Frontal cortex (tissue), 4 donors: Measurements from ENCODE around the gene STIM2. TPM values are rescaled to one million over a fixed set of nuclear protein-coding genes. Genes with fewer than 3 reads are reported as not detected.
A peak's percentile ranks its signal among the peaks of the same experiment; 100 is the strongest.
"Not testable (repeated sequence)": the region's sequence is repeated elsewhere in the genome, so short reads cannot be mapped to it uniquely, and the experiment has no call there.

Experiments
- DNase-seq, 2 donors: peaks; one replicate each; pipeline ENCODE4 v3.0.0; 2012; ENCODE audit warnings: low spot score in 2 of 2
- FAIRE-seq: peaks from 2 replicates; lab custom pipeline; 2012; peaks lifted over from hg19 to GRCh38; lab: Jason Lieb, UNC
- total RNA-seq: library from RNA; depleted of rRNA; stranded (reverse); fragments of >200 nt; gene quantifications from one replicate; pipeline ENCODE4 v1.2.3, GENCODE V29; 2014
- donor health status: control.
- donor health status: control.
- donor health status: control.

STIM2 gene
- total RNA-seq, 1 donor from 2014 or later: 22.8 TPM

DNA sequence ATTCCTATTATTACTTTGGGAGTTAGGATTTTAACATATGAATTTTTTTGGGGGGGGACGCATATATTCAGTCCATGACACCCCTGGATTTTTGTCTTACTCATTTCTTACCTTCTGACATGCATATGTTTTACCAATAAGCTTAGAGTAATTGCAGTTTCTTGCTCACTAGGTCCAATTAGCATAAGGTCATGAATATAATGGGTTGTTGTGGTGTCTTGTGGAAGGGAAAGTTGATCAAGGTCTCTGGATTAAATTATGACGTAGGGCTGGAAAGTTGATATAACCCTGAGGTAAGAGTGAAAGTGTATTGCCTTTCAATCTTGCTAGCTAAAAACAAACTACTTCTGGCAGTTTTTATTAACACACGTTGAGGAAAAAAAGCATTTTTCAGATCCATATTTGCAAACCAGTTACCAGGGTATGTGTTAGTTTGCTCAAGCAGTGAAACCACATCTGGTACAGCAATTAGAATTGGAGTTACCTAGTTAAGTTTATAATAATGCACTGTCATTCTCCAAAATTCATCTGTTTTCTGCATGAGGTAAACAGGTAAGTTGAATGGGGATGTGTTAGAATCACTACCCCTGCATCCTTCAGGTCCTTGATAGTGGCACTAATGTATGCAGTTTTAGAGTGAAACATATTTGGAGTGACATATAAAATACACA, 32.0 kb downstream of the STIM2 start:
- no peak for FAIRE-seq
- DNase-seq: no peak

DNA sequence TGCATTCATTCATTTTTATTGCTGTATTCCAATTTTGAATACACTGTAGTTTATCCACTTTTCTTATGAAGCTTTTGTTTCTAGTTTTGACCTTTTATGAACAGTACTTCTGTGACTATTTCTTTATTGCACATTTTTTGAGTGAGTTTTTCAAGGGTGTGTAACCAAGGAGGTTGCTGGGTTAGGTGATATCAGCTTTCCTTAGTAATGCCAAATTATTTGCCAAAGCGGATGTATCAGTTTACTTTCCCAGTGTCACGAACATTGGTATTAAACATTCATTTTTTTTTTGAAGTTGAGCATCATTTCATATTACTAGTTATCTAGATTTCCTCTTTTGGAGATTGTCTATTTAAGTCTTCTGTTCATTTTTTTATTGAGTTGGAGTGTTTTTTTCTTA, 32.9 kb downstream of the STIM2 start:
- DNase-seq (no peak), FAIRE-seq (no peak)

DNA sequence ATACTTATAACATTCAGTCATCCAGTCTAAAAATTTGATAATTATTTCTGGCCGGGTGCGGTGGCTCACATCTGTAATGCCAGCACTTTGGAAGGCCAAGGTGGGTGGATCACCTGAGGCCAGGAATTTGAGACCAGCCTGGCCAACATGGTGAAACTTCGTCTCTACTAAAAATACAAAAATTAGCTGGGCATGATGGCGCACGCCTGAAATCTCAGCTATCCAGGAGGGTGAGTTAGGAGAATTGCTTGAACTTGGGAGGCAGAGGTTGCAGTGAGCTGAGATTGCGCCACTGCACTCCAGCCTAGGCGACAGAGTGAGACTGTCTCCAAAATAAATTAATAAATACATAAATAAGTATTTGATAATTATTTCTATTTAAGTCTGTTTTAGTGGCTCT, 34.2 kb downstream of the STIM2 start:
- DNase-seq, FAIRE-seq: not testable (repeated sequence)

DNA sequence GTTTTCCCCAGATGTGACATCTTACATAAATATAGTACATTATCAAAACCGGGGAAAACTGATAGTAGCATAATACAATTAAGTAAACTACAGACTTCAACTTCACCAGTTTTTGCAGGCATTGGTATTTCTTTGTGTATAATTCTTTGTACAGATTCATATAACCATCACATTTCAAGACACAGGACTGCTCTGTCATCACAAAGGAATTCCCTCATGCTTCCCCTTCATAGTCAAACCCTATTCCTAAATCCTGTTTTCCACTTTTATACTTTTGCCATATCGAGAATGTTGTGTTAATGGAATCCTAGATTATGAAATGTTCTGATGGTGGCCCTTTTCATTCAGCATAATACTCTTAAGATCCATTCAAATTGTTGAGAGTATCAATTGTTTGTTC, 36.0 kb downstream of the STIM2 start:
- DNase-seq (no peak), FAIRE-seq (no peak)

DNA sequence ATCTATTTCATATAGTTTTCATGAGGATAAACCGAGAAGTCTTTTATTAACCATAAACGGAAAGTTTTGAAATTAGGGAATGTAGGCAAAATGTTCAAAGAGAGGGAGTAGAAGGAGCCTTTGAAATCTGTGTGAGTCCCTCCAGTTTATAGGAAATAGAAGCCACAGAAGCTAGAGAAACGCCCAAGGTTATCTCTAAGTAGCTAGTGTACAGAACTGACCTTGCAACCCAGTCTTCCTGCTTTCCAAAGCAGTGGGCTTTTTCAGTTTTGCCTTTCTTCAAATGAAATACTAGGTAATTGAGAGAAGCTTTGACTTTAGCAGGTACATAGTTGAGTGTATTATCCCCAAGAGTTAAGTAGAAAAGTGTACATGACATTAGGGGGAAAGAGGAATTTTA, 39.4 kb downstream of the STIM2 start:
- no peak for FAIRE-seq
- no peak for DNase-seq

DNA sequence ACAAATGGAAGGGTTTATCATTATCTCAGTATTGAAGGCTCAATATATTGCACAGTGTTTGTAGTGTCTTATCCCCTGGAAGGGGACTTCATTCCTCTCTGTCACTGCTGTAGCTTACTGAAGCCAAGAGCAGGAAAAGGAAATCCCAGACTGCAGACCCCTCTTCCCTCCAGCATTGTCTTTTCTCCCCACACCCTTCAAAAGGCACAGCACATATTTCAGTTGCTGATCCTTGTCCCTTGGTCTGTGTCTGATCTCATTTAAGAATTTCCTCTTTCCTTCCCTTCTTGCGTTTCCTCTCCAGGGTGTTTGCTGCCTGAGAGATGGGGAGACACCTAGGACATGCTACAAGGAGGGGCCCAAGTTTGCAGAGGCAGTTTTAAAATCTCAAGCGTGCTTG, 40.1 kb downstream of the STIM2 start:
- no peak for FAIRE-seq
- DNase-seq: no peak

DNA sequence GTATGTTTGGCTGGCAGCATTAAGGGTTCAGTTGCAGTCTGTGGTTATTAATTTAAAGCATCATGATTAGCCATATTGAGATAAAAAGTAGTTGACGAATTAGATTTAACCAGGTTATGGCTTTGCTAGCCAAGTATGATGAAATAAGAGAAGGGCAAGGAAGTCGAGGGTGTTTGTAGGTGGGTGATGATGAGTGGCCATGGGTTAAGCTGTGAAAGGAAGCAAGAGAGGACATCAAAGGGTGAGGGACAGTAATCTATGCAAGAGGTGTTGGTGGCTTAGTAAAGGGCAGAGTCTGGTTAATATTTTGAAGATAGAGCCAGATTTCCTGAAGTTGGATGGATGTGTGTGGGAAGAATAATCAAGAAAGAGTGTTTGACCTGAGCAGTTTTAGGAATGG, 44.5 kb downstream of the STIM2 start:
- DNase-seq (no peak), FAIRE-seq (no peak)

DNA sequence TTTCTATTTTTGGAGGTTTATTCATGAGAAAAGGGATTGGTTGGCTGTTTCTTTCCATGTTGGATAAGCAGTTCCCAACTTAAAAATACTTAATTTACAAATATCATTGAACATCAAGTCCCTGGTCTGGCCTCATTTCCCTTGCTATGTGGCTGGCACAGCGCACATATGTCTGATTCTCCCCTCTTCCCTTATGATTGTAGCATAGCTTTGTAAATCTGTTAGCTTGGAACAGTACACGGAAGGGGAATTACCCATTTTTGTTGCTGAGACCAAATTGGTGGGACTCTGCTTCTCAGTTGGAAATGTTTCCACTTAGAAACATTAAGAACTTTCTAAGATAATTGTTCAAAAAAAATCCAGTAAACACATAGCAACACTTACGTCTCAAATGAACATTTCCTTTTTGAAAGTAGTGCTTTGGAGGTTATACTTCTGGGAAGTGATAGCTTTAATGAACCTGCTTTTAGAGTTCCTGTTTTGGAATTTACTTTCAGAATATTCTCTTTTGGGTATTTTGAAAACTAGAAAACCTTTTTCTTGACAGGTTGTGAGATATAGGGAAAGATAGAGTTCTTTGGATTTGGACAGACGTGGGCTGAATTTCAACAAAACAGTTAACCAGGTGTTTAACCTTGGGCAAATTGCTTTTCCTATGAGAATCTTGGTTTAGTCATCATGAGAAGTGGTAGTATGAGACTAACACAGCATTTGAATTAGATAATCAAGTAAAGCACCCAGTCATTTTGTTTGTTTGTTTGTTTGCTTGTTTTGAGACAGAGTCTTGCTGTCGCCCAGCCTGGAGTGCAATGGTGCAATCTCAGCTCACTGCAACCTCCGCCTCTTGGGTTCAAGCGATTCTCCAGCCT, 47.3 kb downstream of the STIM2 start:
- DNase-seq (no peak), FAIRE-seq (no peak)

DNA sequence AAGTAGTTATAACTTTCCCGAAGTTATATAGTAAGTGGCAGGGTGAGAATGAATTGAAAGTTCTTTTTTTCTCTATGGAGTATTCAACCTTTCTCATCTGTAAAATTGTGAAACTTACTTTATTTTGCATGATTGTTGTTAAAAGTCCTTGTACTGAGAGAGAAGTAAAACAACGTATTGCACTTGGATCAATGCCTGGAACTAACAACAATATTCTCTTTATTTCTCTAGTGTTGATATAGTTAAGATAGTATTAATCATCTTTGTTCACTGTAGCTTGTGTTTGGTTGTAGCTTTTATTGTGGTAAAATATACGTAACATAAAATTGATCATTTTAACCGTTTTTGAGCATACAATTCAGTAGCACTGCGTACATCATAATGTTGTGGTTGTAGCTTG, 48.7 kb downstream of the STIM2 start:
- DNase-seq: no peak
- FAIRE-seq: no peak

DNA sequence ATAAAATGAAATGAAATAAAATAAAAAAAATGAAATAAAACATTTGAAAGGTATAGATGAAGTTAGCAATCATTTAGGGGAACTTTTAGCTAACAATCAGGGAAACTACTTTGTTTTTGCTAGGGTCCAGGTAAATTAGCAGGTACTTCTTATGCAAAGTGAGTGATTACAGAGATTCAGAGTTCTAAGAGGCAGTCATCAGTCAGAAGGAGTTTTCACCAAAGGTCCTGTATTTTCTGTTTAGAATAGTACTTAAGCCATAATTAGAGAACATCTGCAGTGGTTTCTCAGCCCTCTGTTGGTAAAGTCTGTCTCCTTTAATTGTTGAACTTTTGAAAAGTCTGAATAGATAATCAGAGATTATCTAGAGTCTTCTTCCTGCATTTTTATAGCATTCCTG, 50.6 kb downstream of the STIM2 start:
- no peak for FAIRE-seq
- DNase-seq: no peak

DNA sequence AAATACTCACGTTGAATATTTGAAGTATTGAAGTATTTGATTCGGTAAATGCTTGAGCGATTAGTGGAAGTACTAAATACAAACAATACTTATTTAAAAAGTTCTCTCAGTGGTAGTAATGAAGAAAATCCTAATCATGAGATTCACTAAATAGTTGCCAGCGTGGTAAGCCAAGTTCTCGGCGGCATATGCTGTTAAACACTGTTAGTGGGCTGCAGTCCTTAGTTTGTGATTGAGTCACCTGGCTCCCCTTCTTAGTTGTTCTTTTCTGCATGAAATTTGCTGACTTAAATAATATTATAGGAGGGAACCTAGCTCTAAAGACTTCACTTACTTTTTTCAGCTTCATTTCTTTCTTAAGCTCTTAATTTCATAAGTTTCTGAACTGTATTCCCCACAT, 51.4 kb downstream of the STIM2 start:
- no peak for DNase-seq
- FAIRE-seq: no peak

DNA sequence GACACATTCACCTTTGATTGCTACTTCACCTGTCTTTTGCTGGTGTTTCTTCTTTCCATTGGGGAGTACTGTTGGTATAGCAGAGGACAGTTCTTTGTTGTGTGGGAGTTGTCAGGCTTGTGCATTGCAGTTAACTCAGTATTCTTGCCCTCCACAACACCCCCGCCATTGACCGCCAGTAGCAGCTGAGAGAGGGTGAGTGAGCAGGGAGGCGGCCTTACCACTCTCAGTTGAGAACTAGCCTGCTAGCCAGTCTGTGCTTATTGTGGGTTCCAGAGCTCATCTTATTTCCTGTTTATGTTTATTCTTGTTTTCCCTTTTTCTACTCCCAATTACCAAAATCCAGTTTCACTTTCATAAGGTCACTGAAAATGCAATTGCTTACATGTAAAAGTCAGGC, 52.2 kb downstream of the STIM2 start:
- FAIRE-seq (no peak), DNase-seq (no peak)

DNA sequence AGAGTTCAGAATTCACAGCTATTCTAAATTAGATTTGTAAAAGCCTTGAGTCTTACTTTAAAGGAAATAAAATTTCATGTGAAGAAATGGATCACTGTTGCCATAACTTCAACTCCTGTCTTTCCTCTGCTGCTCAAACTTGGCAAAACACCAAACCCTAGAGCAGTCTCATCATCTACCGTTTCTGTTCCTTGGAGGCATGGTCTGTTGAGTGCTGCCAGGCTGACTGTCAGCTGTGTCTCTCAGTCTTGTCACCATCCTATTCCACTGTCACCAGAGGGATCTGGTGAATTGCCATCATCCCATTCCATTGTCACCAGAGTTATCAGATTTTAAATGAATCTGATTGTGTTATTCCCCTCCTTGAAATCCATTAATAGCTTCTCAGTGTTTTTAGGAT, 55.6 kb downstream of the STIM2 start:
- DNase-seq: peak in 1 of 2 donors; percentile 5
- no peak for FAIRE-seq

DNA sequence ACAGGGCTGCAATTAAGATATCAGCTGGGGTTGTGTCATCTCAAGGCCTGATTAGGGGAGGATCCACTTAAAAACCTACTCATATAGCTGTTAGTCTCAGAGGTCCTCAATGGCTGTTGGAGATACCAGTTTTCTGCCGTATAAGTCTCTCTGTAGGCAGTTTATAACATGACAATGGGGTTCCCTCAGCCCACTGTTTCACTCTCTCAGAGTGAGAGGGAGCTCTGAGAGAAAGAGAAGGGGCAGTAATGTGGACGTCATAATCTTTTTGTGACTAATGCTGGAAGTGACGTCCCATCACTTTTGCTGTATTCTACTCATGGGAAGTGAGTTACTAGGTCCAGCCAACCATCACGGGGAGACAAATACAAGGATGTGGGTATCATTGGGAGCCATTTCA, 70.3 kb downstream of the STIM2 start:
- no peak for FAIRE-seq
- DNase-seq: no peak

DNA sequence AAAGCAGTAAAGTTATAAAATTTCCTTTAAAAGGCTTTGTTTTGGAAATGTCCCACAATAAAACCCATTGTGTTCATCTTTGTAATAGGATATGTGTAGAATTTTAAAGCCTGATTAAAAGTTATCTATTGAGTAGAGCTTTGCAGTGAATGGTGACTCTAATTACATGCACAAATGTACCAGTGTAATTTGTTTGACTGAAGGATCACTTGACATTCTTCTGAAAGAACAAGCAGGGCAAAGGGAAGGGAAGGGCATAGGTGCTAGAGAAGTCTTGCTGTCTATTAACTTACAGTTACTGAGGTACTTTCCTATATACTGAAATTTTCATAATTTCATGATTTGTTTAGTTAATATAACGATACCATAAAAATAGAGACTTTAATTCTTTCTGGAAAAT, 70.8 kb downstream of the STIM2 start:
- DNase-seq (no peak), FAIRE-seq (no peak)

DNA sequence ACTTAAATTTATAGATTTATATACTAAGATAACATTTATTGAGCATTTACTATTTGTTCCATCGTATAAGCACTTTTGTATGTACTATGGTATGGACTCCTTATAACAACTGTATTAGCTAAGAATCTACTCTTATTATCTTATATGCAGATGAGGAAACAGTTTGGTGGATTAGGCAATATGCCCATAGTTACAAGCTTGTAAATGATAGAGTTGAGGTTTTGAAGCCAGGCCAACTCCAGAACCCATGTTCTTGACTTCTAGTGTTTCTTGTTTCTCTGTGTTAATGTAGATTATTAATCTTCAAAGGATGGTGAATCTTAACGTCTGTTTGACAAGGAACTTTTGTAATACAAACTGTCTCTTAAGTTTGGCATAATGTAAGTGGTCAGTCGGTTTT, 71.3 kb downstream of the STIM2 start:
- DNase-seq (no peak), FAIRE-seq (no peak)

DNA sequence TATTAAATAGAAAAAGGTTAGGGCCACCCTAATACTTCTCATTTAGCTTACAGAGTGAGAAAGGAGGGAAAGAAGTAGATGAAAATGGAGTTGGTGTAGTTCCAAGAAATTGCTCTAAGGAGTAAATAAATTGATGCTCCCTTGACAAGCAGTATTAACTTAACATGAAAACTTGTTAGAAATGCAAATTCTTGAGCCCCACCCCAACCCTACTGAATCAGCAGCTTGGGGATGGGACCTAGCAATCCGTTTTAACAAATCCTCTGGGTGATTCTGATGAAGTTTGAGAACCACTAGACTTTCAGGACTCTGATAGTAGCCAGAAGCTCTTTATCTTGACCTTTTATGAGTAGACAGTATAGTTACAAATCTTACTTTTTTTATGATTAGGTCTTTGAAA, 74.8 kb downstream of the STIM2 start:
- FAIRE-seq (no peak), DNase-seq (no peak)

DNA sequence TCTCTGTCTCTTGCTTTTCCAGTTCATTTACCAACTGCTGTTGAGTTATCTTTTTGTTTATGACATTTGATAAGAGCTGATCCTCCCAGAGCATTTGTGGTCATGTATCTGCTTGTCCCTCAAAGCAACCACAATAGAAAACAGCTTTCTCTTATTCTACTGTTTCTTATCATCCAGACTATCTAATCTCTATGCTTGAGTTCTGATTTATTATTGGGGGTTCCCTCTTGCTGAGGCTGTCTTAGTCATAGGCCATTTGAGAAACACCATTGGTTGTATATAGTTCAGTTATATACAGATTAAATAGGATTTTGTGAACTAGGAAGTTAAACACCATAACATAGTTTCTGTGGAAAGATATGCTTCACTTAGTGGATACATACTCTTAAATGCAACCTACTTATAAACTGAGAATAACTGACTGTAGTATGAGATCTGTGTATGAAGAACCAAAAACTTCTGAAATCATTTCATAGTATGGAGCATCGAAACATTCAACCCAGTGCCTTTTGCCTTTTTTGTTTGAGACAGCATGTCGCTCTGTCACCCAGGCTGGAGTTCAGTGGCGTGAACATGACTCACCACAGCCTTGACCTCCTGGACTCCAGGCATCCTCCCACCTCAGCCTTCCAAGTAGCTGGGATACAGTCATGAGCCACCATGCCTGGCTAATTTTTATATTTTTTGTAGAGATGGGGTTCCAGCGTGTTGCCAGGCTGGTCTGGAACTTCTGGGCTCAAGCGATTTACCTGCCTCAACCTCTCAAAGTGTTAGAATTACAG, 75.8 kb downstream of the STIM2 start:
- no peak for DNase-seq
- FAIRE-seq: no peak

DNA sequence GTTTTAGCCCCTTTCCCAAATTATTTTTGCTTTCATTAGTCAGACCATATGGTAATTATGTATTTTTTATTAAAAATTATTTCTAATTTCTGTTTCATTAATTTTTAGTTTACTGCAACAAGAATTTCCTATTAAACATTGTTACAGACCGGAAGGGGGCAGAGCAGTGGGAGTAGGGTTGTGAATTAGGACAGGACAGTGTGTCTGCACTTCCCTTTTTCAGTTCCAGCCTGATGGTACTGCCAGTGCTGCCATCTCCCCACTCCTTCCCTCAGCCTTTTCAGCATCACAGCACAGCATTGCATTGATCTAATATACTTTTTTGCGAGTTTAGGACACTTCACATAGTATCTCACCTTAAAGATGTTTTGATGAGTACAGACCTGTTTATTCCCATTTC, 76.5 kb downstream of the STIM2 start:
- no peak for FAIRE-seq
- DNase-seq: no peak

DNA sequence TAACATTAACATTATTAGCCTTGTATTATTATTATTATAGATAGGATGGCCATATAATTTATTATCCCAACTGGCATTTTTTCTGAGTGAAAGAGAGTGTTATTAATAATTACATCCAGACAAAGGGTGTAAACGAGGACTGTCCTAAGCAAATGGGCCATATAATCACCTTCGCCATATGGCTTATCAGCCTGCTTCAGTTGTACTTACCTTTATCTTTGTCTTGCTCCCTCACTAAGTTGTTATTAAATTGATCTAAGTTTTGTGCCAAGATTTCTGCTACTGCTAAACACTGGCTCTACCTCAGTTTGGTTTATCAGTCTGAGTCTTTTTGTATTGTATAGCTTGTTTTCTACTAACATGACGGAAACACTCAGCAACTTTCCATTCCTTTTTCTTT, 76.9 kb downstream of the STIM2 start:
- FAIRE-seq (no peak), DNase-seq (no peak)

DNA sequence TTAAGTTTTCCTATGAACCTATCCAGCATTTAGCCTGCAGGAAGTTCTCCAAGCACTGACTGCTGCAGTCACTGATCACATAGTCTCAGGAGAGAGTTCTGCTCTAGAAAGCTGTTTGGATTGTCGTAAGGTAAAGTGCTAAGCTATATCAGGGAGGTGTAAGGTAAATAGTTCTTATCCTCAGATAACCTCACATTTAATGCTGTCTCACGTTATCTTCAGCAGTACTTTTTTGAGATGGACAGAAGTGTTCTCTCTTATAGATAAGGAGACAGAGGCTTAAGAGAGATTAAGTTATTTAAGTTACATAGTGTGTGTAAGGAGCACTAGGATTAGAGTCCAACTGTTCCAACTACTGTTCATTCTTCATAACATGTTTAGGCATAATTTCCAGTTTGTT, 77.9 kb downstream of the STIM2 start:
- FAIRE-seq (no peak), DNase-seq (no peak)
